ENCODE data around the gene GIMAP6.
"Not testable (repeated sequence)": the region's sequence is repeated elsewhere in the genome, so short reads cannot be mapped to it uniquely, and the experiment has no call there.

The GIMAP6 gene

DNA sequence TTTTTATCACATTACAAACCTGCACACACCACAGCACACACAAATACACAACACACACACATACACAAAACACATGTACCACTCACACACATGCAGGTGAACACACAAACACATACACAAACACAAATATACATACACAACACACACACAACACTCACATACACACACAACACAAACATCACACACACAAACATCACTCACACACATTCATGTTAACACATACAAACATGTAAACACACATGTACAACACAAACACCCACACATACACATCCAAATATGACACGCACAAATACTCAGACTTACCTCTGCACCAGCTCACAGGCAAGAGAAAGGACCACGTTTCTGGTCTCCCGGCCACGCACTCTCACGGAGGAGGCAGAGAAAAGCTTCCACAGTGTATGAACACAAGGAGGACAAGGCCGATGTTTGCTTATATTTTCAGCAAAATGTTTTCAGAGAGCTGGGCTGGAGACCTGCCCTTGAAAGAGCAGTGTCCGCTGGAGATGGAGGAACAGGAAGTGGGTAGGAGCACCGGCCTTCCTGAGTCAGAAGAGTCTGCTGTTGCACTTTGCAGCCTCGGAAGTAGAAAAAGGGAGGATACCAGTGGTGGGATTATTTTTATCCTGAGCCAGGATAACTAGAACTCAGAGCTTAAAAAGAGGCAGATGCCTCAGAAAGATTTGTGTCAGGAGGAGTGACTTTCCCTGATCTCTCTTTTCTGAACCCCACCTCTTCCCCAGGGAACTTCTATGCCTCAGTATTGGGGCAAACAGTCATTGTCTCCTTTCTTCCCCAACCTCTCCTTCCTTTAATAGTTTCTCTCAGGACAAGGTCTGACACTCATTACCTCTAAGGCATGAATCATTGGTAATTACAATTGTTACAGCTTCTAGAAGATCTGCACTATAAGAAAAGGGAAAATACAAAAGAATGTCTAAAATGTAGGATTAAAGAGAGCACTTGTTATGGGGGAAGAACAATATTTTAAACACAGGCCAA, at the start of gene GIMAP6:
Gene GIMAP6 (minus strand): TSS at position 520 of the 999 bp plus-strand sequence. CDS start 2,243 bp downstream, outside the sequence.
- DNase-seq, result no peak

DNA sequence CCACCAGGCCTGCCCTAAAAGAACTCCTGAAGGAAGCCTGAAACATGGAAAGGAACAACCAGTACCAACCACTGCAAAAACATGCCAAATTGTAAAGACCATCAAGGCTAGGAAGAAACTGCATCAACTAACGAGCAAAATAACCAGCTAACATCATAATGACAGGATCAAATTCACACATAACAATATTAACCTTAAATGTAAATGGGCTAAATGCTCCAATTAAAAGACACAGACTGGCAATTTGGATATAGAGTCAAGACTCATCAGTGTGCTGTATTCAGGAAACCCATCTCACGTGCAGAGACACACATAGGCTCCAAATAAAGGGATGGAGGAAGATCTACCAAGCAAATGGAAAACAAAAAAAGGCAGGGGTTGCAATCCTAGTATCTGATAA, 48.2 kb upstream of the GIMAP6 start:
- not testable (repeated sequence) for DNase-seq

DNA sequence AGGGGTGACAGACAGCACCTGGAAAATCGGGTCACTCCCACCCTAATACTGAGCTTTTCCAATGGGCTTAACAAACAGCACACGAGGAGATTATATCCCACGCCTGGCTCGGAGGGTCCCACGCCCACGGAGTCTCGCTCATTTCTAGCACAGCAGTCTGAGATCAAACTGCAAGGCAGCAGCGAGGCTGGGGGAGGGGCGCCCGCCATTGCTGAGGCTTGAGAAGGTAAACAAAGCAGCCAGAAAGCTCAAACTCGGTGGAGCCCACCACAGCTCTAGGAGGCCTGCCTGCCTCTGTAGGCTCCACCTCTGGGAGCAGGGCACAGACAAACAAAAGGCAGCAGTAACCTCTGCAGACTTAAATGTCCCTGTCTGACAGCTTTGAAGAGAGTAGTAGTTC, 46.4 kb upstream of the GIMAP6 start:
- not testable (repeated sequence) for DNase-seq

DNA sequence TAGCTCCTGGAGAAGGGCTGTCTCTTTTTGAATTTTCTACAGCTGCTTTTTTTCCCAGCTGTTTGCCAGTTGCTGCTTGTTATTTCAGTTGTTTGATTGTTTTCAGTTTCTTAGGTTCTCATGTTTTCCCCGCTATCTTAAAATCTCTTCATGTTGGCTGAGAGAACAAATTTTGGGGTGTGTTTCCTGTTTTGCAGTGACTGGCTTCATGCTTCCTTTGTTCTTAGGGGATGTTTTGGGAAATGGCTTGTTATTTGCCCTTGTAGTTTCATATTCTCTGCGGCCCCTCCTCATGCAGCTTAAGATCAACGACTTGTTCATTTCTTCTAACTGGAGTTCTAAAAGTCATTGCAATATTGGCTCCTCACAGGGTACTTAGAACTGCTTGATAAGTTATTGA, 44.7 kb upstream of the GIMAP6 start:
- DNase-seq, result not testable (repeated sequence)

DNA sequence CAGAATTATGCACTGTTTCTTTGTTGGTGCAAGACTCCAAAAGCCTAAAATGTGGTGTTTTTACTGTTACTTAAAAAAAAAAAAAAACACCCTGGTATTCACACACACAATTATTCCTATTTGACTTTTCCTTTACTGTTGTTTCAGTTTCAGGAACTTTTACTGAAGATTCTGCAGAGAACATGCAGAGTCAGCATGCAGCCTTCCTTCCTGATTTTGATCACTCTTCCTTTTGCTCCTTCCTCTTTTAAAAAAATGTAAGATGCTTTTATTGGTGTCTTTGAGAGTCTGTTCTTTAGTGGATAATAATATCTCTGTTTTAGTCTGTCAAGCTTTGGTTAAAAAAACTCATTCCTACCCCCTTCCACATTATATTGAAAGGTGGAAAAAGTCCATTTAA, 44.1 kb upstream of the GIMAP6 start:
- DNase-seq, result not testable (repeated sequence)

DNA sequence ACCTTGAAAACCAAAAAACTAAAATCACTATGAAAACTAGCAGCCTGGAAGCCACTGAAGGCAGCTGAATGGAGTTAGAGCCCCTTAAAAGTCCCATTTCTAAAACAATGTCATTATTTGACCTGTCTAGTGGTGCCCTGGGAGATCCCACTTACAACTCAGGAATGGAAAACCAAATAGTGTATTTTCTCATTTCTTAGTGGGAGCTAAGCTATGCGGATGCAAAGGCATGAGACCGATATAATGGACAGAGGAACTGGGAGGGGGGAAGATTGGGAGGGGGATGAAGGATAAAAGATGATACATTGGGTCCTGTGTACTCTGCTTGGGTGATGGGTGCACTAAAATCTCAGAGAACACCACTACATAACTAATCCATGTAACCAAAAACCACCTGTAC, 43.5 kb upstream of the GIMAP6 start:
- no peak for DNase-seq

DNA sequence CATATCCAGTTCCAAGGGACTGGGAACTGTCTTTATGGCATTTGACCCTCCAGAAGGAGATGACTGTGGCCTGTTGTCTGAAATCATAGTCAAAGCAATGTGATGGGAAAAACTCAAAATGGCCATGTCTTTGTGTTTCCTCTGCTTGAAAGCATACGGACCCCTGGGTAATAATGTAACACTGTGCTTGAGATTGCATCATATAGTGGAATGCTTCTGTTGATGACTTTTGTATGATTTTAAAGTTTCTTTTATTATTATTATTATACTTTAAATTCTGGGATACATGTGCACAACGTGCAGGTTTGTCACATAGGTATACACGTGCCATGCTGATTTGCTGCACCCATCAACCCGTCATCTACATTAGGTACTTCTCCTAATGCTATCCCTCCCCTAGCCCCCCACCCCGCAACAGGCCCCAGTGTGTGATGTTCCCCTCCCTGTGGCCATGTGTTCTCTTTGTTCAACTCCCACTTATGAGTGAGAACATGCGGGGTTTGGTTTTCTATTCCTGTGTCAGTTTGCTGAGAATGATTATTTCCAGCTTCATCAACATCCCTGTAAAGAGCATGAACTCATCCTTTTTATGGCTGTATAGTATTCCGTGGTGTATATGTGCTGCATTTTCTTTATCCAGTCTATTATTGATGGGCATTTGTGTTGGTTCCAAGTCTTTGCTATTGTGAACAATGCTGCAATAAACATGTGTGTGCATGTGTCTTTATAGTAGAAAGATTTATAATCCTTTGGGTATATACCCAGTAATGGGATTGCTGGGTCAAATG, 39.8 kb upstream of the GIMAP6 start:
- not testable (repeated sequence) for DNase-seq

DNA sequence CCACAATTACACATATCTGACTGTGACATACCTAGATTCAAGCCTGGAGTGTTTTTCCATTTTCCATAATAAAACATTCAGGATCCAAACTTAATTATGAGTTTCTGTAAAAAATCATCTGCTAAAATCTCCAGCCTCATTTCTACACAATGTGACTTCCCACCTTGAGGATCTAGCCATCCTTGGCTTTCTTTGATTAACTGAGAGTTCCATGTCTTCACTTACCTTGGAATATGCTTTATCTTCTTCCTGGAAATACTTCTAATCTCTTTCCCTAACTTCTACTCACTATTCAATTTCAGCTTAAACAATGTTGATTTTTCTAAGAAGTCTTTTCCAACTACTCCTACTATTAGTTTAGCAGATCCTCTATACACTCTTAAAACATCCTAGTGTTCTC, 36.8 kb upstream of the GIMAP6 start:
- no peak for DNase-seq

DNA sequence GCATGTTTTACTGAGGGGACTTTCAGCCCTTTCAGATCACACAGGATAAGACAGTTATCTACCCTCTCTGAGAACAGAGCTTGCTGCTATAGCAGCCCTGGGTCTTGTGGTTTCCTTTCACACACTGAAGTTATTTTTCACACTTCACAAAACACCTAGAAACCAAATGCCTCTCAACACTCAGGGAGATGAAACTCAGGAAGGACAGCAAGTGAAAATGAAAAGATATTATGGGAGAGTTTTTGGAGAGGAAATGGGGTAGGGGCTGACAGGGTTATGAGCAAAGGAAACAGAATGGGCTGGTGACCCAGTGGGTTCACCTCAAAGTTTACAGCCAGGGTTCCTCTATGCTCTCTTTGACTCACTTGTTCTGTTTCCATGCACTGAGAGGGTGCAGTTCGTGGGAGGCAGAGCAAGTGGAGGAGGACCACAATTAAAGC, 36.3 kb upstream of the GIMAP6 start:
- DNase-seq, result no peak

DNA sequence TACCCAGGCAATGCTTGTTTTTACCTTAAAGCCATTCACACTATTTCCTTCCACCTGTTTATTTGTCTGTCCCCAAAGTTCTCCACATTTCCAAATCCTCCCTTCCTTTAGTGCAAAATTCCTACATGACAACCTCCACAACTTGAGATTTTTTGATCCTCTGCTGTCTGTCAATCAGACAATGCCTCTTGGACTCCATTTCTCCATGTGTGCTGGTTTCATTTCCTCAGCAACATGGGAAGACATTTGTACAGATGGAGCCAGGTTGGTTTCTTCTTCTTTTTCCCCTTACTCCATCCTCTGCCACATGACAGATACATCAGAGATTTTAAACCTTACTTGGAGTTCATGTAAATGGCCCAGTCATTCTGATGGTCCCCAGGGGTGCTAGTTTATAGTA, 34.2 kb upstream of the GIMAP6 start:
- DNase-seq, result no peak

DNA sequence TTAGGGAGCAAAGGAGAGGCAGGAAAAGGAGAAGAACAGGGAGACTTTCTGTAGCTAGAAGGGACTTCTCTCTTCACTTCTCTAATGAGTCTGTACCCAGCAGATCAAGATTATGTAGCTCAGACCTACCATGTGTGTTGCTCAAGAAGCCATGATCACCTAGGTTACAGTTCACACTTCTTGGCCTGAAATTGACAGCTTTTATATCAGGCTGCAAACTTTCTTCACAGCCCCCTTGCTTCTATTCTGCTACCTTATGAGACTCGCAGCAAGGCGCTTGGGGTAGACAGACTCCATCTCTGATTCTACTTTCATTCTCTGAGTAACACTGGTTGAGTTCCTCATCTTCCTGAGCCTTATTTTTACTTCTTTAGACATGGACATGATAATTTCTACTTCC, 33.7 kb upstream of the GIMAP6 start:
- no peak for DNase-seq

DNA sequence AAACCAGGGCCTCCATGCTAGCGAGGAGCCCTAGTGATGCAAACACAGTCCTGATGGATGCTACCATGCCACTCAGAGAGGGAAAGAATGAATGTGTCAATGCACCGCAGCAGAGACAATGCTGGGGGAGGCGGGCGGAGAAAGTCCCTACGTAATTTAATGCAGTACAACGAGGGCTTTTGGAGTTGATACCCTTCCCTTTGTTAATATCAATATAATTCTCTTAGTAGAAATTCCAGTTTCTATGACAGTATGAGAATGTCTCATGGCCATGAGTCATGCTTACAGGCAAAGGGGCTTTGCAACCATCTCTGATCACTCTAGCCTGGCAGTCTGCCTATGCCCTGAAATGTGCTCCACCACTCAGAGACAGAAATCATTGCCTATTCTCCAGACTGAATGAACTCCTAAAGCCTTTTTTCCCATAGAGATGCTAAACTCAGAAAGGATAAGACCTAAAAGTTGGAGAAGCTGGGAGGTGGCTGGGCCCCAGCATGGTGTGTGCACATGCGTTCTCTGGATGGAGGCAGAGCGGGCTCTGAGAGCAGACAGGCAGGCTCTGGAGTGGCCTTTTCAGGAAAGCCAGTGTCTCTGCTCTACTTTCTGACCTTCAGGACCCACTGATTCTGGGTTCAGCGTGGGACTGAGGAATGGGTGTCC, 33.0 kb upstream of the GIMAP6 start:
- no peak for DNase-seq

DNA sequence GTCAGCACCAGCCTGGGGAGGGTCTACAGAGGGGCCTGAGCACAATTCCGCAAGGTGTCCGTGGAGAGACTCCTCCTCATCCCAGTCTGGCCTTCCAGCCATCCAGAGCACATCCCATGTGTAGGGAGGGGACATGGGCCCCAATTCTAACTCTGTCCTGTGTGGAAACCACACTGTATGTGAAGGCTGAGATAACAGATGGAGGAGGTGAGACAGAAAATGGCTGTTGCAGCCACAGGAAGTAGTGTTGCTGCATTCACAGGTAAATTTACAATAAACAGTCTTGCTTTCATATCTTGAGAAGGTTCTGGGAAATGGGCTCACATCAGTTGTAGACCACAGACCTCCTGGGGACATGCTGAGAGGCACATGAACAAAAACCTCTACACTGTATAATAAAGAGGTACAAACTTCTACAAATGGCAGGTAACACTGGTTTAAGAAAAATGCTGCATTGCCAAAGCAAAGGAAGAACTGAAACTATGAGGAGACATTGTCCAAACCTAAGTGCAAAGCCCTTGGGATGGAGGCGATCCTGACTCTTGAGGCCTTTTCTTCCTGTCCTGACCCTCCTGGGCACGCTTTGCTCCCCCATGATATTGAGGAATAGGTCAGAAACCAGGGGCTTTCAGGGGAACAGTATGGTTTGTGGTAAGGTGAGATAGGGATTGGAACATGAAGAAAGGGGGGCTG, 31.8 kb upstream of the GIMAP6 start:
- no peak for DNase-seq

DNA sequence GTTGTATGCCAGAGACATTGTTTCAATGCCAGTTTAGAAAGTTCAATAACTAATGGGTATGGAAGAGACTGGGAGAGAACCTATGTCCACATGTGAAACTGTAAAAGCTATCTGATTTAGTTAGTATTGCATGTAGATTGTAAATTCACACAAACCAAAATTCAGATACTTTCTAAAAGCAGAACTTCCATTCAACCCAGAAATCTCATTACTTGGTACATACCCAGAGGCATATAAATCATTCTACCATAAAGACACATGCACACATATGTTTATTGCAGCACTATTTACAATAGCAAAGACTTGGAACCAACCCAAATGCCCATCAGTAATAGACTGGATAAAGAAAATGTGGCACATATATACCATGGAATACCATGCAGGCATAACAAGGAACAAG, 30.6 kb upstream of the GIMAP6 start:
- DNase-seq, result not testable (repeated sequence)

DNA sequence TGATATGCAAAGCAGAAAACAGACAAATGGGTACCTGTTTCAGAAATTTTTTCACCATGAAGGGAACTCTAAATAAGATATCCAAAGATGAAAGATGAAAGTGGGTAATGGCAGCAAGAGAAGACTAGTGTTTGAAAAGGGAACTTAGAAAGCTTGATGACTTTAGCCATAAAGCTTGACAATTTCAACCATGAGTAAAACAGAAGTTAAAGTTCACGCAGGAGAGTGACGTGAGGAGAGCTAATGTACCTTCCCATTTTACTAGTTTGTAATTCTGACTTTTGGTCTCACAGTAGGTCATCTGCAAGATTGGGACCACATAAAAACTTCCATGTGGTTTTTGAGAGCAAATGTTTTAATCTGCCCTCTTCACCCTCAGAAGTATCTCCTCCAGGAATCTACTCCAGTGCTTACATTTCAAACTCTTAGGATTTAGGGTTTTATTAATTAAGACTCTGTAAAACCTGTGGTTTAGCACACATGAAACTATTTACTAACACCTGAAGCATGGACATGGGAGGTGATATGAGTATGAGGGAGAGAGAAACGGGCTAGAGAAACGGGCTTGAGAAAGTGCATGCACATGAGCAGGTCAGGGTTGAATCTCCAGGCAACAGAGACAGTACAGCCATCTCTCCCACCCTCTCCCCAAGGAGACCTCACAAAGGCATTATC, 28.9 kb upstream of the GIMAP6 start:
- DNase-seq, result no peak

DNA sequence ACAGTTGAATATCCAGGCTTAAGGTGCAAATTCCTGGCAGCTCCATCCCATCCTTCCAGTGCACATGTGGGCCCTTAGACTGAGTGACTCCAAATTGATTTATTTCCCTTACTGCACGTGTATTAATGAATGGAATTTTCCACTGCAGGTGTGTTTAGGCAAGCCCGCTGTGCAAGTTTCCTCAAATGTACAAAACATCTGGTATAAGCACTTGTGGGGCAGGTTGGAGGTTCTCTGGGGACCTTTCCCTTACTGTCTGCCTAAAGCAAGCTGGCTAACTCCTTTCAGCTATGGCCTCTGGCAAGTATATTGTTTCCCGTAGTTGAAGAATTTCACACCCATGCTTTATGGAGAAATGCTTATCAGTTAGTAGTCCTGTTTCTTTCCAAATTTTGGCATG, 25.3 kb upstream of the GIMAP6 start:
- DNase-seq, result no peak

DNA sequence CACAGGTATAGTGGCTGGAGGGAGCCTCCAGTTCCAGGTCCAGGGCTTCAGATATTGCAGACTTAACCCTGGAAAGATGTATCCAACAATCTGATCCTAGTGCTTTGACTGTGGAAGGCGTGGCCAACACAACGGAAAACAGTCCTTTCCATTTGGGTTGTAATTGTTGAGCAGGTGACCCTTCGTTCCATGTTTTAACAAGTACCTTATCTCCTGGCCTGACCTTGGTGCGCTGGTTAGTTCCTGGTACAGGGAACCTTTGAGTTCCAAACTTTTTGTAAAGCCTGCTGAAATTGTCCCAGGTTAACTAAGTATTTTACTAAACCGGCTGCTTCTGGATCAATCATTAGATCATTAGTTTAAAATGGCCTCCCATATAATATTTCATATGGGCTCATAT, 23.9 kb upstream of the GIMAP6 start:
- no peak for DNase-seq

DNA sequence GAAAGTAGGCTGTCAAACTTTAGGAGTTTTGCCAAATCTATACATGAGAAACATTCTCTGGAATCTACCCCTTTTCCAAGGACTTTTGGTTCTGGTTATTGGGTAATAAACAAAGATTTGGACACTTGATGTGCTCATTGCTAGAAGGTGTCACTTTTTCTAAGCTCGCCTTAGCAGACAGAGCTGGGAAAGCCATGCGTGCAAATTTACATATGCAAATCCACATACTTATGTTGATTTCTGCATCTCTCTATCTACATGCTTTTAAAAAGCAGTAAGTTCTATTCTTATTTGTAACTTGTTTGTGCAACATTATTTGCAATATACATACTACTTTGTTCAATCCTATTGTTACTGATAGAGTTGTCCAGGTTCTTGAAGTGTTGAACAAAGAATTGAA, 22.5 kb upstream of the GIMAP6 start:
- DNase-seq, result no peak

DNA sequence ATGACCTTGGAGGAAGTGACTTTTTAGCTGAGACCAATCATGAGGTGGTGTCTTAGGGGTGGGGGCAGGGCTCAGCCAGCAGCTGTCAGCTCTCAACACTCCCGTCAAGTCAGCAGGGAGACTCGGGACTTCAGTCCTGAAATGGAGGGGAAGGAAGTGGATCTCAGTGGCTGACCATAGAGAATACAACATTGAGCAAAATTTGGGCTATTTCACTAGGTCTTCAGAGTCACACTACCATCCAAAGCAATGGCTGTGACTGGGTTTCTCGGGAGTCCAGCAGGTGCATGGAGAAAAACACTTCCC, 16.8 kb upstream of the GIMAP6 start:
- no peak for DNase-seq

DNA sequence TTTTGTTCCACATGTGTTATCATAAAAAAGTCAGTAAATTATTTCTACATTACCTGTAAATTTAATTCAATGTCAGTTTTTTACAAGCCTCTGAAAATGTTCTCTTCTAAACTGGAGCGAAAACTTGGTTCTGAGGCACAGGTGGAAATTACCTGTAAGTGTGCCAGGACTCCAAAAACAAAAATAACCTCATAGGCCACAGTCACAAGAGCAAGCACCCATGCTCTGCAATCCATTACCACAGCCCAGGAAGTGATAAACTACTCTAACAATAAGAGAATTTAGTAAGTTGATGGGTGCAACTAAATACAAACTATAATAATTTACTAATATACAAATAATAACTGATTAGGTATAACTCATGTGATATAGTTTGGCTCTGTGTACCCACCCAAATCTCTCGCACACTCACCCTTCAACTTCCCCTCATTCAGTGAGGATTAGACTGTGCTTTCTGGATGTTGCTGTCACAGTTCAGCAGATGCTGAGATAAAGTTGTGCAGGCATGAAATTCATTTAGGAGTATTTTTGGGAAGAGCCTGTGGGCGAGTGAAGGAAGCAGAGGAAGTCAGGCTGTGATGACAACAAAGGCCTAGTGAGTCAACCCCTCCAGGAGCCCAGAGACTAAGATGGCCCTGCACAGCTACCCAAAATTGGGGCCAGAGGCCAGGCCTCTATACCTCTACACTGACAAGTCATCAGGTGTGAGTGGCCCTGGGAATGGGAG, 16.3 kb upstream of the GIMAP6 start:
- no peak for DNase-seq

DNA sequence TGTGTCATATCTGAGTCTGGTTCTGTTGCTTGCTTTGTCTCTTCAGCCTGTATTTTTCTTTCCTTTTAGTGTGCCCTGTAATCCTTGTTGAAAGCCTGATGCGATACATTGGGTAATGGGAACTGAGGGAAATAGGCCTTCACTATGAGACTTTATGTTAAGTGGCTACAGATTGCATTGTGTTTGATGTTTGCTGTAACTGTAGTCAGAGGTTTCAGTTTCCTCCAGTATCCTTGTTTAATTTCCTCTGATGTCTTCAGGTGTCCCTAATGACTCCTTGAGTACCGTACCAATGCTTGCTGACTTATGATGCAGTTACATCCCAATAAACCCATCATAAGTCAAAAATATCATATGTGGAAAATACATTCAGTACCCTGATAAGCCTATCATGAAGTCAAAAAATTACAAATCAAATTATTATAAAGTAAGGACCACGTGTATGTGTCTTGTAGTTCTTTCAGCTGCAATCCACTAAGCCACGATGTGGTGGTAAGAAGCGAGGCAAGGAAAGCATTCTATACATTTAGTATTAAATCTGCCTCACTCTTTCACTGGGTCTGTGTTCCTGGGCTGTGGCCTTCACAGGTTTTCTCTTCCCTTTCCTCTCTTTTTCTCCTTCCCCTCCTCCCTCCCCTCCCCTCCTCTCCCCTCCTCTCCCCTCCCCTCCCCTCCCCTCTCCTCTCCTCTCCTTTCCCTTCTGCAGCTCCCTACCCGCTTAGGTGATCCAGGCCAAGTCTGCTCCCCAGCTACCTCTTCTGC, 13.3 kb upstream of the GIMAP6 start:
- DNase-seq, result no peak
